Neural crest cell (in vitro differentiated cells): Measurements from ENCODE around the gene FOXP1. TPM values are rescaled to one million over a fixed set of nuclear protein-coding genes. Genes with fewer than 3 reads are reported as not detected.

ENCODE experiments used
- DNase-seq: peaks from one replicate; pipeline ENCODE4 v3.0.0; 2021; ENCODE audit warnings: low read depth, mixed read lengths, low spot score
- H3K27ac Mint-ChIP-seq: one replicate; pipeline ENCODE4 v1.8.0; 2021; ENCODE audit warnings: mild to moderate bottlenecking, mixed read lengths; ENCODE audit not compliant: unreplicated experiment
- H3K27me3 Mint-ChIP-seq: 2 replicates; pipeline ENCODE4 v1.8.0; 2021; ENCODE audit warnings: low read depth, mild to moderate bottlenecking, mixed read lengths
- H3K36me3 Mint-ChIP-seq: 2 replicates; pipeline ENCODE4 v1.8.0; 2021; ENCODE audit warnings: low read depth, mild to moderate bottlenecking, mixed read lengths
- H3K4me1 Mint-ChIP-seq: 2 replicates; pipeline ENCODE4 v1.8.0; 2021; ENCODE audit warnings: mixed read lengths
- H3K4me3 Mint-ChIP-seq: one replicate; pipeline ENCODE4 v1.8.0; 2021; ENCODE audit warnings: mild to moderate bottlenecking, mixed read lengths
- H3K9me3 Mint-ChIP-seq: 2 replicates; pipeline ENCODE4 v1.8.0; 2021; ENCODE audit warnings: mixed read lengths
- total RNA-seq: library from RNA; stranded (reverse); gene quantifications from 2 replicates; pipeline ENCODE4 v1.2.1, GENCODE V29; 2021
- TF ChIP-seq, protein P1 (sequence below): fragments of 200-600 bp; sonication (generic); conservative IDR thresholded peaks from 2 replicates; pipeline ENCODE4 v1.5.0; 2021; ENCODE audit warnings: antibody characterized with exemption, mild to moderate bottlenecking

The FOXP1 gene
- total RNA-seq, 1 donor from 2014 or later = 22.8 TPM

DNA sequence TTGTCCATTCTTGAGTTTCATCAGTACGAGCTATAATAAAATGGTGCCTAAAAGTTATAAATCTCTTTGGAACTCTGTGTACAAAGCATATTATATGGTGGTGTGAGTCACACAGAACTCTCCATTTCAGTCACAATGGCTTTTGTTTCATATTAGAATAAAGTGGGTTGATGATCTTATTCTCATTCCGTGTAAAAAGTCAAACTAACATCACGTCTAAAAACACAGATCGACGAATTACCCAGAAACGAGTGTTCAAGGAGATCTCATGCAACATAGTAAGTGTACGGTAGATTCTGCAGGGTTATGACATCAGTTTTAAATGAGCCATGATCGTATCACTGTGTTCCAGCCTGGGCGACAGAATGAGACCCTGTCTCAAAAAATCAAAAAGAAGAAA lies 122.4 kb downstream of the FOXP1 start:
- Mint-ChIP-seq H3K36me3 (peaks cover 4% of the 10 kb centered on the region), H3K27me3 (no peaks in the 10 kb centered on the region), H3K27ac (no peak overlapping the region), H3K4me3 (no peak overlapping the region), H3K4me1 (peaks cover 7% of the 10 kb centered on the region), H3K9me3 (no peaks in the 10 kb centered on the region)
- no peak for DNase-seq
- TF ChIP-seq, protein P1, sequence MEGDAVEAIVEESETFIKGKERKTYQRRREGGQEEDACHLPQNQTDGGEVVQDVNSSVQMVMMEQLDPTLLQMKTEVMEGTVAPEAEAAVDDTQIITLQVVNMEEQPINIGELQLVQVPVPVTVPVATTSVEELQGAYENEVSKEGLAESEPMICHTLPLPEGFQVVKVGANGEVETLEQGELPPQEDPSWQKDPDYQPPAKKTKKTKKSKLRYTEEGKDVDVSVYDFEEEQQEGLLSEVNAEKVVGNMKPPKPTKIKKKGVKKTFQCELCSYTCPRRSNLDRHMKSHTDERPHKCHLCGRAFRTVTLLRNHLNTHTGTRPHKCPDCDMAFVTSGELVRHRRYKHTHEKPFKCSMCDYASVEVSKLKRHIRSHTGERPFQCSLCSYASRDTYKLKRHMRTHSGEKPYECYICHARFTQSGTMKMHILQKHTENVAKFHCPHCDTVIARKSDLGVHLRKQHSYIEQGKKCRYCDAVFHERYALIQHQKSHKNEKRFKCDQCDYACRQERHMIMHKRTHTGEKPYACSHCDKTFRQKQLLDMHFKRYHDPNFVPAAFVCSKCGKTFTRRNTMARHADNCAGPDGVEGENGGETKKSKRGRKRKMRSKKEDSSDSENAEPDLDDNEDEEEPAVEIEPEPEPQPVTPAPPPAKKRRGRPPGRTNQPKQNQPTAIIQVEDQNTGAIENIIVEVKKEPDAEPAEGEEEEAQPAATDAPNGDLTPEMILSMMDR = no peak

DNA sequence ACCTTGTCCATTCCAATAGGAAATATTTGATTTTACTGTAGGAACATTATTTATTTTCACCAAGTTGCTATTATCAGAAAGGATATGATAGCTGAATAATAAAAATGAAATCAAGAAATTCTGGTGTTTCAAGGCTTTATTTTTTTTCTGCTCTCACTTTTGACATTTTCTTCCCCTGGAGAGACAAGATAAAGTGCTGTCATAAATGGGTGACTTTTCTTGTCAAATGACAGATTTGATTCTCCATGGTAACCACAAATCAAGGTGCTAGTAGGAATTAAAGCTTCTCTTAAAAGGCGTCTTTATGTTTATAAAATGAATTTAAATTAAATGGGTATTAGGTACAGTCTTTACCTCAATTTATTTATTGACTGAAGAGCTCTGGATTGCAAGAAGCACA lies 124.6 kb downstream of the FOXP1 start:
- no peak for DNase-seq
- TF ChIP-seq, protein P1 = no peak
- H3K36me3 Mint-ChIP-seq = peaks cover 4% of the 10 kb centered on the region
- H3K27me3 Mint-ChIP-seq = no peaks in the 10 kb centered on the region
- no peak overlapping the region for H3K27ac Mint-ChIP-seq
- H3K4me1 Mint-ChIP-seq = no peaks in the 10 kb centered on the region
- H3K4me3 Mint-ChIP-seq = no peak overlapping the region
- no peaks in the 10 kb centered on the region for H3K9me3 Mint-ChIP-seq

GRCh38 chr3:71456826-71457225 lies 126.7 kb downstream of the FOXP1 start:
- H3K36me3 Mint-ChIP-seq = peaks cover 4% of the 10 kb centered on the region
- H3K27ac Mint-ChIP-seq = no peak overlapping the region
- DNase-seq = no peak
- no peaks in the 10 kb centered on the region for H3K27me3 Mint-ChIP-seq
- H3K9me3 Mint-ChIP-seq = no peaks in the 10 kb centered on the region
- no peak overlapping the region for H3K4me3 Mint-ChIP-seq
- TF ChIP-seq, protein P1 = no peak
- H3K4me1 Mint-ChIP-seq = peaks cover 5% of the 10 kb centered on the region

DNA sequence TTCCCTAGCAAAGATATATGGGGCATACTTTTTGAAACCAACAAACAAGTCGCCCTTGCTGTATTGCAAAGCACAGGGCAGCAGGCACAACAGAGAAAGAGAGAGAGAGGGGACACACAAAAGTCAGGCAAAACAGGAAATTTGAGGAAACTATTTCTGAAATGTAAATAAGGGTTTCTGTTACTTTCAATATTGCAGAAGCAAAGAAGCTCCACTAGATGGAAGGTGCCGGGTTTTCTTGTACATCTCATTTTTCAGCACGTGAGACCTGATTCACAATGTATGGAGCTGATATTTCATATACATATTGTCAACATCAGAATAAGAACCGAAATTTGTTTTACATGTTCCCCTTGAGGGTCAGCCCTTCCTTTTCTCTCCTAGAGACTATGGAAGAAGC lies 127.4 kb downstream of the FOXP1 start:
- DNase-seq = no peak
- H3K4me1 Mint-ChIP-seq = peaks cover 9% of the 10 kb centered on the region
- peaks cover 4% of the 10 kb centered on the region for H3K36me3 Mint-ChIP-seq
- no peaks in the 10 kb centered on the region for H3K9me3 Mint-ChIP-seq
- H3K27ac Mint-ChIP-seq = no peak overlapping the region
- H3K27me3 Mint-ChIP-seq = no peaks in the 10 kb centered on the region
- H3K4me3 Mint-ChIP-seq = no peak overlapping the region
- TF ChIP-seq, protein P1 = no peak

DNA sequence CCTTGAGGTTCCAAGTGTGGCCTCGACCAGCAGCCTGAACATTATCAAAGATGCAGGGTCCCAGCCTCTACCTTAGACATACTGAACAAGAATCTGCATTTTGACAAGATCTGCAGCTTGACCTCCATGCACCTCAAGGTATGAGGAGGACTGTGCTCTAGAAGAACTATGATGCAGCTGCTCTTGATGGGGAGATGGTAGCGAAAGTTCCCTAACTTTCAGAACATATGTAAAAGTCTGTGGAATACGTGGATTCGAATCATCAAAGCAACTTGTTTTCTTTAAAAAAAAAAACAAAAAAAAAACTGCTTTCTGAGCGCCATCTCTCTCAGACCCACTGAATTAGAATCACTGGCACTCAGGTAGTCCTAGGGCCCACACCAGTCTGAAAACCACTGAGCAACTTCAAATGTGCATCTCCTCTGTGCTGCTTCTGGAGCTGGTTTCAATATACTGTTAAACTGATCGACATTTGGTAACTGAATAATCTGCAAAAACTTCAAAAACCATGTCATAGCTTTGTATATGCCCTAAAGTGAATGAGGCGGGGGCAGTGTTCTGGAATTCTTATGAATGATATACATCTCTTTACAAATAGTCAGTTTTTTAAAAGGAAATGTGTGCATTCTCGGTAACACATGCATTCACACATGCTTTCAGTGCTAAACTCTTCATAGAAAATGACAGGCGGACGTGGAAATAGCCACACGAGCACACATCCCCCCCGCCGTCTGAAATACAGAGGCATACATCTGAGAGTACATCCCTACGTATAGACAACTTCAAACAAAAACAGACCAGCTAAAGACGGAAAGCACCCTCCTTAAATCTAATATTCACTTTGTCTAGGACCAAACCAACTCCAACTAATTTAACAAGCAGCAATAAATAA lies 128.8 kb downstream of the FOXP1 start:
- DNase-seq = no peak
- H3K27me3 Mint-ChIP-seq = no peaks in the 10 kb centered on the region
- H3K9me3 Mint-ChIP-seq = no peaks in the 10 kb centered on the region
- TF ChIP-seq, protein P1 = no peak
- peaks cover 14% of the 10 kb centered on the region for H3K4me1 Mint-ChIP-seq
- no peak overlapping the region for H3K4me3 Mint-ChIP-seq
- H3K27ac Mint-ChIP-seq = no peak overlapping the region
- H3K36me3 Mint-ChIP-seq = no peaks in the 10 kb centered on the region
